Measurements from ENCODE around the gene MPPED1. TPM values are rescaled to one million over a fixed set of nuclear protein-coding genes. Genes with fewer than 3 reads are reported as not detected.

MPPED1 gene
- total RNA-seq, 1 experiment from 2014 or later, result 0.03 TPM

DNA sequence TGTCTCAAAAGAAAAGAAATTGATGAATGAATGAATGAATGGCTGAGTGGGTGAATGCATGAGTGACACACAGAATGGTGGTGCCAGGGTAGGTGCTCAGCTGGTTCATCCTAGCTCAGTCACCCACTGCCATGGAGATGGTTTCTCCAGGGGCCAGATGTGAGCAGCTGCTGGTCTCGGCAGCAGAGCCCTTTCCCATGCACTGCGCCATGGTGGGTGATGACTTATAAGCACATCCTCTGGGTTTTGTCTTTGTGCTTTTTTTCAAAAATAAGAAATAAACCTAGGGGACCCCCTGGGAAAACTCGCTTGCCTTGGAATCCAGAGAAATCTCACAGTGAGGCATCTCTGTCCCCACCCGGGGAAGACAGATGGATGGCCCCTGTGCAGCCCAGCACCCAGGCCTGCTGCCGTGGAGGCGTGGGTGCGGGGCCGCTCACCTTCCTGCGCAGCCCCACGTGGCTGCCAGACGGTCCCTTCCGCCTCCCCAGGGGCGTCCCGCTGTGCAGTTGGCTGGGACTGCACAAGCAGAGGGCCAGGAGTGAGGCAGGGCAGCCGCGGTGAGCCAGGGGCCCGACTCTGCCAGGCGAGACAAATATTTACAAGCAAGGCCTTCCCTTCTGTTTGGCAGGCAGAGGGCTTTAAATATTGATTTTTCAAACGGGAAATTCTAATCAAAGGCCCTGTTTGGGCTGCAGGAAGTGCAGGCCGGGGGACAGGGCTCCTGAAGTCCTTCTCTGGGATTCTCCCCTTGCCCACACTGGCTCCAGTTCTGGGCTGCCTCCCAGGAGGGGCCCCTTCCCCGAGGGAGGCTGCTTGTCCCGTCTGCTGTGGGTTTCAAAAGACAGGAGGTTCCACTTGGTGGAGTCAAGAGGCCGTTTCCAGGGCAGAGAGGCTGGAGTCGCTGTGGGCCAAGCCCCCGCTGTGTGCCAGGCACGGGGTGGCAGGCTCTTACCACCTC is 24.3 kb downstream of the MPPED1 start:
- no peak for DNase-seq (ENCODE audit: low read depth, low spot score)
- in situ Hi-C loops (cut with HindIII; ENCODE audit: low pct_unique_long_range_greater_than_20kb, low sequenced_read_pairs), result no loop called here

DNA sequence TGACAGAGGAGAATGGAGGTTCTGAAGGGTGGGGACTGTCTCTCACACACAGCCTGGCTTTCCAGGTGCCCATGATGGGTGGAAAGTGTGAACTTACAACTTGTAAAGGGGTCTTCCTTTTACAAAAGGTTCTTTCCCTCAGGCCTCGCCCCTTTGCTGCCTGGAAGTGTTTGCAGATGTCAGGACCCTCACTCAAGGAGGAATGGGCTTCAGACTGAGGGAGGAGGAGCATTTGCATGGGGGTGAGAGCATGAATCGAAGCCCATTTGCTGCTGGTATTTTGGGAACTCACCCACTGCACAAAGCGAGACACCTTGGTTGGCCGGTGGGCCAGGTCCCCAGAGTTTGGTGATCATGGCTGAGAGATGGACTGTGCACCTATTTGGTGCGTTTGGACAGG is 25.1 kb downstream of the MPPED1 start:
- no peak for DNase-seq (ENCODE audit: low read depth, low spot score)
- in situ Hi-C loops (cut with HindIII; ENCODE audit: low pct_unique_long_range_greater_than_20kb, low sequenced_read_pairs), result no loop called here

DNA sequence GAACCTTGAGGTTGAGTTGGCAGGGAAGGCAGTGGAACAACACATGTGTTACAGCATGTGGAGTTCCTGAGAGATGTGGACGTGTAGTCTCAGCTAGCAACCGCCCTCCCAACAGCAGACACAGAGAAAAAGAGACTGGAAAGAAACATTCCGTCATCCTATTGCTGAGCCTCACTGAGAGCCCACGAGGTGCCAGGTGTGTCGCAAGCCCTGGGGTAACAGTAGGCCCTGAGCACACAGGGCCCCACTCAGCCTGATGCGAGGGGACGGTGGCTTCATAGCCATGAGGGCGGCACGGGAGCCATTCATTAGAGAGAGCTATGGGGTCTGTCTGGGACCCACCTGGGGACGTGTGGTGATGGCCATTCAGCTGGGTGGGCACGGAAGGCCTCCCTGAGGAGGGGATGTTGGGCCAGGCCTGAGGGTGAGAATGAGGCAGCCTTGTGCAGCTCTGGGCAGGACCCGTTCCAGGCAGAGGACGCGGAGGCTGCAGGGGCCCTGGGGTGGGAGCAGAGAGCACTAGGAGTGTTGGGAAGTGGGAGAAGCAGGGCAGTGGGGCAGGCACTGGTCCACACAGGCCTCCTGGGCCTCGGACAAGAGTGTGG is 26.2 kb downstream of the MPPED1 start:
- no peak for DNase-seq (ENCODE audit: low read depth, low spot score)
- in situ Hi-C loops (cut with HindIII; ENCODE audit: low pct_unique_long_range_greater_than_20kb, low sequenced_read_pairs), result no loop called here

DNA sequence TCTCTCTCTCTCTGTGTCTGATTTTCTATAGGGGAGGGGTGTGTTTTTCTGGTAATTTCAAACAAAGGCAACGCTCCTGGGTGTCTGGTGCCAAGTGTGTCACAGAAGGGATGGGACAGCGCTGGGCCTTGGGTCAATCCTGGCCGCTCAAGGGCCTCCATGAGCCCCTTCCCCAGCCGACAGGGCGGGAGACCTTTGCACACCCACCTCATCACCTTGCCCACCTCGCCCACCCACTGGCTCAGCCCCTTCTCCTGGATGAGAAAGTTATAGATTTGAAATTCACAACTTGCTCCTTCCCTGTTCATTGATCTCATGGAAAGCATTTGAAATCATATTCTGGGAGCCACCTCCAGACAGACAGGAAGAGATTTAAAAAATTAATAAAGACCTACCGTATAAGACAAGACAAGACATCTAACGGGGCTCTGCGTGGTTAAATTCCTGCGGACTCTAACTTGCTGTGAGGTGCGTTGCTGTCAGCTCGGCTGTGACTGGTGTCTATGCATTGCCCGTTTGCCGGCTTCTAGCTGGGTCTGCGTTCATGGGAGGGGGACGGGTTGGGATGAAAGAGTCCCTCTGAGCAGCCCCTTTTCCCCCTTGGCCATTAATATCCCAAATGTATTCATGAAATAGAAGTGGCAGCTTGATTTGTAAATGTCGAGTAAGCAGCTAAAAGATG is 27.0 kb downstream of the MPPED1 start:
- in situ Hi-C loops (cut with HindIII; ENCODE audit: low pct_unique_long_range_greater_than_20kb, low sequenced_read_pairs), result no loop called here
- no peak for DNase-seq (ENCODE audit: low read depth, low spot score)

DNA sequence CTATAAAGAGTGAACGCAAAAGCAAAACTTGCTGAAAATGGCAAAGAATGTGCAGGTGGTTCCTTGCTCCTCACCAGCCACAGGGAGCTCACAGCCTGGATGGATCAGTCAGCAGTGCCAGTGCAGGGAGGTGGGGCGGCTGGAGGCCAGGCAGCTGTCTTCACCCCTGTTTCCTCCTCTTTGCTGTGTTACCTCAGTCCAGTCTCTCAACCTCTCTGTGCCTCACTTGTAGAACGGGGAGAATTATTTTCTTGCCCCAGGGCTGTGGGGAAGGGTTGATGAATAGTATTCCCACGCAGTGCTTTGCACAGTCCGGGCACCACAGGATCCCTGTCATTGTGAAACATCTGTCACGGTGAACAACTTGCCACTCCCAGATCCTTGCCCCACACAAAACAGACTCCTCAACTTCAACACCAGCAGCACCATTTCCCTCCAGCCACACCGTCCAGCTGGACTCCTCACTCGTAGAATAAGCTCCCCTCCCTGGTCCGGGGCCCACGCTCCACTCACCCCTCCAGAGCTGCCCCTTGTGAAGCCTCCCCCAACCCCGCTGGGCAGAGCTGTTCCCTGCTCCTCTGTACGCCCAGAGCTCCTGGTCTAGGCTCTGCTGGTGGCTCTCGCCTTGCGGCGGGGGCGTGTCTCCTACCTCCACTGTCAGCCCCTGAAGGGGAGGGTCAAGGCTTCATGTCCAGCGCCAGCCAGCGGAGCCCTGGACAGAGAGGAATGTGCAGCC is 27.7 kb downstream of the MPPED1 start:
- in situ Hi-C loops (cut with HindIII; ENCODE audit: low pct_unique_long_range_greater_than_20kb, low sequenced_read_pairs), result no loop called here
- no peak for DNase-seq (ENCODE audit: low read depth, low spot score)

DNA sequence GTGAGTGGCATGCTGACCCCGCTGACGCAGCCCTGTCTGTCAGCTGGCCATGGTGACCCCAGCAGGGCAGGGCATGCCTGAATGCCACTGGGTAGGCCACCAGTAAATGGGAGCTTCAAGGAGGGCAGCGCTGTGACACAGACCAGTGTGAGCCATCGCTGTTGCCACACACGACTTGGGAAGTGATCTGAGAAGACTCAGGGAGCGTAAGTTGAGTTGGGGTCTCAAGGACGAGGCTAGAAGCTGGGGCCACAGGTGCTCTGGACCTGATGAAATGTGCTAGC is 28.2 kb downstream of the MPPED1 start:
- in situ Hi-C loops (cut with HindIII; ENCODE audit: low pct_unique_long_range_greater_than_20kb, low sequenced_read_pairs), result no loop called here
- DNase-seq (ENCODE audit: low read depth, low spot score), result no peak

DNA sequence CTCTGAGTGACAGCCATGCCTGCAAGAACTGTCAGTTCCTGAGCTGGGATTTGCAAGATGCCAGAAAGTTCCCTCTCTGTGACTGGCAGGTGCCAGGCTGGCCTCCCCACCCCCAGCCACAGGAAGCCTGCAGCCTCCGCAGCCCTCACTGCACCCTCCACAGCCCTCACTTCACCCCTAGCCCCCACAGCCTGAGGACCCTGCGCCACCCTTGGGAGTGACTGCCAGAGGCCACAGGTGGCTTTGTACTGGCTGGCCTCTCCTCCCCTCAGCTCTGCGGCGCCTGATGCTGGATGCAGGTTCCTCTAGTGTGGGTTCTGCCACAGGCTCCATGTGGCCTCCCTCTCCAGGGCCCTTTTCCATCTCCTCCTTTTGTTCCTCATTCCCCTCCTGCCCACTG is 28.7 kb downstream of the MPPED1 start:
- DNase-seq (ENCODE audit: low read depth, low spot score), result no peak
- in situ Hi-C loops (cut with HindIII; ENCODE audit: low pct_unique_long_range_greater_than_20kb, low sequenced_read_pairs), result no loop called here

DNA sequence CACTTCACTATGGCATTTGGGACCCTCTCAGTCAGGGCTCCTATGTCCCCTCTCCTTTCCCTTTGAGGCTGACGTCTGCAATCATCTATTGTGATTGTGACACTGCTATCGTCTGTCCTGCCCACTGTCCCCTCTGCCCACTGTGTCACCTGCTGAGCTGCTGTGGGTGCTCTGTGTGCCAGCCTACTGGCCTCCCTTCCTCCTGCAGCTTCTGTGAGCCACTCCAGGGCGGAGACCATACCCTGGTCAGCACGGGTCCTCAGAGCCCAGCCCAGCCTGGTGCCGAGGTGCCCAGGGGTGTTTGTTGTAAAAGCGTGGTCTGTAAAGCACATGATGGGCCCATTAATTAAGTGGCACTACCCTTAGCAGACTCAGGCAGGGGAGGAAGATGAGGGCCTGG is 29.4 kb downstream of the MPPED1 start:
- DNase-seq (ENCODE audit: low read depth, low spot score), result no peak
- in situ Hi-C loops (cut with HindIII; ENCODE audit: low pct_unique_long_range_greater_than_20kb, low sequenced_read_pairs), result no loop called here

DNA sequence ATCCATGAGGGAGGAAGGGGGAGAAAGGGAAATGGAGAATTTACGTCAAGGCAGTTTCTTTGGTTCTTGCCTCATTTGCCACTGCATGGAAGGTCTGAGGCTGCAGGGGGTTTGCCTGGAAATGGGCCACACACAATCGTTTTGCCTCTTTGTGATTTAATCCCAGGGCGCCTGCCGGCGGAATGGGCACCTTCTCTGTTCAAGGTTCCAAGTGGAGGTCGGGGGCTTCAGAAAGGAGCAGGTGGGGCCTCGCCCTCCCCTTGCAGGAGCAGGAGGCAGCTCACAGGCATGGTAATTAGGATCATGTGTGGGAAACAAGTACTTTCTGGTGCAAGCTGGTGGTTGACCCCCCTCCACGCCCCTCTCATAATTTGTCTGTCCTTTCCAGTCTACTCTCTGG is 29.9 kb downstream of the MPPED1 start:
- in situ Hi-C loops (cut with HindIII; ENCODE audit: low pct_unique_long_range_greater_than_20kb, low sequenced_read_pairs), result no loop called here
- no peak for DNase-seq (ENCODE audit: low read depth, low spot score)

DNA sequence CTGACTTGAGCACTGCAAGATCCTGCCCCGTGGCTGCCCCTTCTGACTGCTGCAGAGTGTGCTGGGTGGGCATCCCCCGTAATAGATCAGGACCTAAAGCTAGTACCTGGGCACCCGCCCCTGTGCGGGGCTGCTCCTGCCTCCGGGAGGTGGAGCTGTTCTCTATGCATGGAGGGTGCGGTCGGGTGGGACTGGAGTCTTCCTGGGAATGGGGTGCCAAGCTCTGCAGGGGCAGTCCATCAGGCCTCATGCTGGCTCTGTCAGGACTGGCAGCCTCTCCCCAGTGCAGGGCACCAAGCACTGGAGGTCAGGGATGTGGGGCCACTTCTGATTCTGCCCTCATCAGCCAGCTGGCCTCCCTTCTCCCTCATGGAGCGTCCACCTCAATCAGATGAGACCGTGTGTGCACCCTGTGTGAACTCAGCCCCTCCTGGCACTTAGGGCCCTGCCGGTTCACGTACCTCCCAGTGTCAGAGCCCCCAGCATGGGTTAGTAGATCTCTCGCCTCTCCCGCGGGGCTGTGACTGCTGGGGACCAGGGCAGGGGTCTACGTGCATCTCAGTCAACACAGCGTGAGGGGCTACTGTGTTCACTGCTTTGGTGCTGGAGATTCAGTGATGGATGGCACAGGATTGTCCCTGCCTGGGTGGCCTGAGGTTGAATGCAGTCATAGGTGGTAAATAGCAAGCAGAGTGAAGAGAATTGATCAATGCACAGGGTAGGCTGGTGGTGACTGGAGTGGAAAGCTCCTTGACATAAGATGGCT is 30.8 kb downstream of the MPPED1 start:
- in situ Hi-C loops (cut with HindIII; ENCODE audit: low pct_unique_long_range_greater_than_20kb, low sequenced_read_pairs), result no loop called here

DNA sequence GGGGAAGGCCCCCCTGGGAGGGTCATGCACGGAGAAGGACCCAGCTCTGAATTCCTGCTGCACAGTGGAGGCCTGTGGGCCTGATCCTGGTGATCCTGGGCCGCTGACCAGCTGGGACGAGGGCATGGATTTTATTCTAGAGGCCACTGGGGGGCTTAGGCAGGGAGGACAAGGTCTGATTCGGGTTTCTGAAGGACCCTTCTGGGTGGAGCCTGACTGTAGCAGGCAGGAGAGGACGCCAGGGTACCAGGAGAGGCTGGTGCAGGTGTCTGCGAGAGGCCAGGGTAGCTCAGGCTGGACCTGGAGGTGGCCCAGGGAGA is 31.3 kb downstream of the MPPED1 start:
- no peak for DNase-seq (ENCODE audit: low read depth, low spot score)
- in situ Hi-C loops (cut with HindIII; ENCODE audit: low pct_unique_long_range_greater_than_20kb, low sequenced_read_pairs), result no loop called here

More for the DNA sequence above, 30.8 kb downstream of the MPPED1 start:
- no peak for DNase-seq (ENCODE audit: low read depth, low spot score)

DNA sequence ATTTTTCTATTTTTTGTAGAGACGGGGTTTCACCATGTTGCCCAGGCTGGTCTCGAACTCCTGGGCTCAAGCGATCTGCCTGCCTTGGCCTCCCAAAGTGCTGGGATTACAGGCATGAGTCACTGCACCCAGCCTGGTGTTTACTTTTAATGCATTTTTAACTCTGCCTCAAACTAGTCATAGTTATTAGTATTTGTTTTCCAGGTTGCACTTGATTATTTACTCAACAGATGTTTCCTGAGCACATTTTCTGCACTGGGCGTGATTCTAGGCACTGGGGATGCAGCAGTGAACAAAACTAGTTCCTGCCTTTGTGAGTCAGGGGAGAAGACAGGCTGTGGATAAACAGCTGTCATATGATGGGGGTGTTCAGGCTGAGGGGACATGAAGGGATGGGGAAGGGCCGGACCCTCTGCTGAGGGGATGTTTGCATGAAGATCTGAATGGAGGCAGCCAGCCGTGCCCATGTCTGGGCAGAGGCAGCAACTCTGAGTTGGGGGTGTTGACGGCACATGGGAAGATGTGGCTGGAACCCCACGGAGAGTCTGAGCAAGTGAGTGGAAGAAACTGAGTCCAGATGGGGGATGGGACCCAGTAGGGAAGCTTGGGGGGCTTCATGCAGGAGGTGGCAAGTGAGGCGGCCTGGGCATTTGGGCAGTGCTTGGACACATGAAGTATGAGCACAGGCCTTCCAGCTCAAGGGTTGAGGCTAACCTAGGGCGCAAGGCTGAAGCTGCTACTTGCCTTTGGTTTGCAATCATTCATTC is 34.4 kb downstream of the MPPED1 start:
- DNase-seq (ENCODE audit: low read depth, low spot score), result no peak
- in situ Hi-C loops (cut with HindIII; ENCODE audit: low pct_unique_long_range_greater_than_20kb, low sequenced_read_pairs), result no loop called here

DNA sequence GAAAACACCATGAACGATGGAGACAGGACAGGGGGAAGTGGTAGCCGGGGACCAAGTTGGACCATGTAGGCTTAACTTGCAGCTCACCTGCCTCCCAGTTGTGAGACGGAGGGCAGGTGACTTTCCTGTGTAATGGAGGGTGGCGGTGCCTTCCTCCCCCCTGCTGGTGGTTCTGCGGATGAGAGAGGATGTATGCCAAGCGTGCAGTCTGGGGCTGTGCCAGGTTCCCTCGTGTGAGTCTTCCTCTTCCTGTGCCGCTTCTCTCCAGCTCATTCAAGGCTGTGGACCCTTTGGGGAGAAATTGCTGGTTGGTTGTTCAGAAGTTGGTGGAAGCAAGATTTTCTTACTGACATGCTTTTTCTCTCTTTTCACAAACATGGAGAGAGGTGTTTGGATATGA is 35.1 kb downstream of the MPPED1 start:
- in situ Hi-C loops (cut with HindIII; ENCODE audit: low pct_unique_long_range_greater_than_20kb, low sequenced_read_pairs), result no loop called here
- DNase-seq (ENCODE audit: low read depth, low spot score), result no peak

DNA sequence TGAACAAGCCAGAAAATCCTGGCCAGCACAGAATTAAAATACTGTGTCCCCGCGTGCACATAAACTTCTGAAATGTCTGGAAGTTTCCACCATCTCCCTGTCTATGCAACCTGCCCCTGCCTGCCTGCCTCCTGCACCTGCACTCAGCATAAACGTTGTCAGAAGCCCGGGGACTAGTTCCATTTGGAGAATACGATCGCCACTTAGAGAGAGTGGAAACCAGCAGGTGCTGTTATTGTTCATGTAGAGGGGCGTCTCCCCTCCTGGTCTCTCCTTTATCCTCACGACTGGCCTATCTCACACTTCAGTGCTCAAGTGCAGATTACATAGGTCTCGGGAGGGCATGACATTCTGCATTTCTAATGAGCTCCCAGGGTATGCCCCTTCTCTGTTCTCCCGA is 35.6 kb downstream of the MPPED1 start:
- in situ Hi-C loops (cut with HindIII; ENCODE audit: low pct_unique_long_range_greater_than_20kb, low sequenced_read_pairs), result no loop called here
- DNase-seq (ENCODE audit: low read depth, low spot score), result no peak

DNA sequence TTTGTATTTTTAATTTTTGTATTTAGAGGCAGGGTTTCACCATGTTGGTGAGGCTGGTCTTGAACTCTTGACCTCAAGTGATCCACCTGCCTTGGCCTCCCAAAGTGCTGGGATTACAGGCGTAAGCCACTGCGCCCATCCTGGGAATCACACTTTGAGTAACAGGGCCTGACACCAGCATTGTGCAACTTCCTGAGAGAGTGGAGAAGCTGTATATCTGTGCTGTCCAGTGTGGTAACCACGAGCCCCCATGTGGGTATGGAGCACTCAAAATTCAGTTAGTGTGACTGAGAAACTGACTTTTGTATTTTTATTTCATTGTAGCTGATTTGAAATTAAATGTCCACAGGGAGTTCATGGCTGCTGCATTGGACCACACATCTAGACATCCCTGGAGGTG is 36.2 kb downstream of the MPPED1 start:
- DNase-seq (ENCODE audit: low read depth, low spot score), result no peak
- in situ Hi-C loops (cut with HindIII; ENCODE audit: low pct_unique_long_range_greater_than_20kb, low sequenced_read_pairs), result no loop called here

DNA sequence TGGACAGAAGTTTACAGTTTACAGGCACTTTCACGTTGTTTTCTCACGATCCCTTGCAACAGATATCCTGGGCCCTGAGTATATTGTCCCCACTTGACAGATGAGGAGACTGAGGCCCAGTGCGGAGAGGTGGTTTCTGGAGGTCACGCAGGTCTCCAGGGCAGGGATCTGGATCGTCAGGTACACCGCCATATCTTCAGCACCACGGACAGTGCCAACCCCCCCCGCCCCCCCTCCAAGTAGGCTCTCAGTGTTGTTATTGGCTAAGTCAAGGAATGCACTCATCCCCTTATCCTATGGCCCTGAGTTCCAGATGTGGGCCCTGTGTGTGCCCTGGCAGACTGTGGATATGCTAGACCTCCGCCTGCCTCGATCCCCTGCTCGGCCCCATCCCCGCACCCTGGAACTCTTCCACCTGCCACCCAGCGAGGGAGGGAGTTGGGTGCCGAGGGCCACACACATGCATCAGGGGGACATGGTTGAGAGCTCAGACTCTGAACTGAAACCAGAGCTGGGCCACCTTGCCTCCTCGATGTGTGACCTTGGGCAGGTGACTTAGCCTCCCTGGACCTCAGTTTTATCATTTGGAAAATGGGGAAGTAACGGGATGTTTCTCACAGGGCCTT is 37.5 kb downstream of the MPPED1 start:
- DNase-seq (ENCODE audit: low read depth, low spot score), result no peak
- in situ Hi-C loops (cut with HindIII; ENCODE audit: low pct_unique_long_range_greater_than_20kb, low sequenced_read_pairs), result no loop called here

DNA sequence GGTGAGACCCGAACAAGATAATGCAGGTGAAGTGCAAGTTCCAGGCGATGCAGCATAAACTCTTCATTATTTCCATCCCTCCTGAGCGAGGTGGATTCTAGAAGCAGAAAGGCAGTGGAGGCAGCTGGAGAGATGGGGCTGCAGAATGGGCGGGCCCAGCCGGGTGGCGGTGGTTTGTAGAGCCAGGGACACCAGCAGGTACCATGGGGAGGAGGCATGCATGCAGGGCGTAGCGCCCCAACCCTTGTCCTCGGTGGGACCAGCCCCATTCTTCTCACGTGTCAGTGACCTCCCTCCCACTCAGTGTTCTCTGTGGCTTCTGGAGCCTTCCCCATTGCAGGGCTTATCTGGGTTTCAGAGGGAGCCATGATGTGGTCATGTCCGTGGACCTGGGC is 38.0 kb downstream of the MPPED1 start:
- in situ Hi-C loops (cut with HindIII; ENCODE audit: low pct_unique_long_range_greater_than_20kb, low sequenced_read_pairs), result no loop called here
- no peak for DNase-seq (ENCODE audit: low read depth, low spot score)

Measured in SK-MEL-5 (cell line).